ENCODE results near the gene CROCC2. TPM values are rescaled to one million over a fixed set of nuclear protein-coding genes. Genes with fewer than 3 reads are reported as not detected.

The CROCC2 gene
- total and polyA plus RNA-seq, 2 donors (not counting 1 experiment from before 2014, with no cell fraction given): not detected

GRCh38 chr2:241017228-241017940 lies 111.2 kb downstream of the CROCC2 start:
- Mint-ChIP-seq H3K4me3 (no peak overlapping the region), H3K27me3 (no peaks in the 10 kb centered on the region), H3K27ac (no peak overlapping the region), H3K9me3 (ENCODE audit: insufficient read depth) (no peaks in the 10 kb centered on the region), H3K4me1 (no peaks in the 10 kb centered on the region)
- H3K4me2 ChIP-seq (replicated peaks; ENCODE audit: low read depth, low read length, poor library complexity, severe bottlenecking): no peak overlapping the region
- H3K9me3 ChIP-seq (ENCODE audit: control extremely low read depth in 1 of 3, control insufficient read depth in 2 of 3, insufficient read depth in 1 of 3, low read length in 2 of 3): peaks cover 0 to 12% (median 2%) of the 10 kb centered on the region in 3 donors
- H3K27ac ChIP-seq (ENCODE audit: low read length in 2 of 2): no peak overlapping the region
- H3K4me3 ChIP-seq (ENCODE audit: control extremely low read depth in 1 of 5, extremely low read depth in 1 of 5, insufficient read depth in 1 of 5, low read depth in 2 of 5, low read length in 4 of 5): no peak overlapping the region
- ChIA-PET POLR2A (no interaction called here), CTCF (no interaction called here)
- H3K79me2 ChIP-seq (ENCODE audit: control insufficient read depth, insufficient read depth, low read length): no peaks in the 10 kb centered on the region
- no peaks in the 10 kb centered on the region for H4K20me1 ChIP-seq (ENCODE audit: control insufficient read depth, insufficient read depth, low read length, poor library complexity, severe bottlenecking)
- H3K27me3 ChIP-seq (replicated peaks in 1 of 4; ENCODE audit: control extremely low read depth in 1 of 4, control insufficient read depth in 3 of 4, insufficient read depth in 4 of 4, low read length in 3 of 4): no peaks in the 10 kb centered on the region
- ATAC-seq (ENCODE audit: low read depth): no peak
- intact Hi-C loops (cut with micrococcal nuclease): no loop called here
- no peaks in the 10 kb centered on the region for H3K36me3 ChIP-seq (replicated peaks in 1 of 2; ENCODE audit: control extremely low read depth in 1 of 2, control insufficient read depth in 1 of 2, extremely low read depth in 1 of 2, insufficient read depth in 2 of 2, low read length in 1 of 2)
- no peak overlapping the region for H2AFZ ChIP-seq (ENCODE audit: insufficient read depth, low read depth, low read length, poor library complexity, severe bottlenecking)
- DNase-seq: no peak
- 94% methylated on average over 11 of the region's 13 CpGs for WGBS (ENCODE audit: insufficient coverage)
- H3K4me1 ChIP-seq (ENCODE audit: control insufficient read depth in 2 of 2, insufficient read depth in 2 of 2, low read length in 2 of 2): no peaks in the 10 kb centered on the region
- TF ChIP-seq EZH2 (IDR thresholded peaks at IDR 0.05; ENCODE audit: borderline replicate concordance, insufficient read depth, low read depth, low read length, poor library complexity, severe bottlenecking) (no peak), CTCF (IDR thresholded peaks at IDR 0.05) (no peak)
- H3K9ac ChIP-seq (ENCODE audit: low read length): no peak overlapping the region

GRCh38 chr2:241018051-241018891 lies 112.1 kb downstream of the CROCC2 start:
- Mint-ChIP-seq H3K27me3 (no peaks in the 10 kb centered on the region), H3K9me3 (ENCODE audit: insufficient read depth) (no peaks in the 10 kb centered on the region), H3K27ac (no peak overlapping the region), H3K4me3 (no peak overlapping the region), H3K4me1 (no peaks in the 10 kb centered on the region)
- Histone ChIP-seq H3K9me3 (ENCODE audit: control extremely low read depth in 1 of 3, control insufficient read depth in 2 of 3, insufficient read depth in 1 of 3, low read length in 2 of 3) (peaks cover 0 to 9% (median 5%) of the 10 kb centered on the region in 3 donors), H3K79me2 (ENCODE audit: control insufficient read depth, insufficient read depth, low read length) (no peaks in the 10 kb centered on the region), H2AFZ (ENCODE audit: insufficient read depth, low read depth, low read length, poor library complexity, severe bottlenecking) (no peak overlapping the region), H3K9ac (ENCODE audit: low read length) (no peak overlapping the region), H3K27ac (ENCODE audit: low read length in 2 of 2) (no peak overlapping the region), H3K4me2 (replicated peaks; ENCODE audit: low read depth, low read length, poor library complexity, severe bottlenecking) (no peak overlapping the region), H4K20me1 (ENCODE audit: control insufficient read depth, insufficient read depth, low read length, poor library complexity, severe bottlenecking) (no peaks in the 10 kb centered on the region), H3K4me3 (ENCODE audit: control extremely low read depth in 1 of 5, extremely low read depth in 1 of 5, insufficient read depth in 1 of 5, low read depth in 2 of 5, low read length in 4 of 5) (no peak overlapping the region), H3K27me3 (replicated peaks in 1 of 4; ENCODE audit: control extremely low read depth in 1 of 4, control insufficient read depth in 3 of 4, insufficient read depth in 4 of 4, low read length in 3 of 4) (no peaks in the 10 kb centered on the region), H3K4me1 (ENCODE audit: control insufficient read depth in 2 of 2, insufficient read depth in 2 of 2, low read length in 2 of 2) (no peaks in the 10 kb centered on the region), H3K36me3 (replicated peaks in 1 of 2; ENCODE audit: control extremely low read depth in 1 of 2, control insufficient read depth in 1 of 2, extremely low read depth in 1 of 2, insufficient read depth in 2 of 2, low read length in 1 of 2) (no peaks in the 10 kb centered on the region)
- ATAC-seq (ENCODE audit: low read depth) (no peak), DNase-seq (no peak)
- TF ChIP-seq CTCF (IDR thresholded peaks at IDR 0.05): no peak
- POLR2A ChIA-PET: no interaction called here
- WGBS (ENCODE audit: insufficient coverage): 94% methylated on average over 26 of the region's 26 CpGs
- CTCF ChIA-PET: no interaction called here
- intact Hi-C loops (cut with micrococcal nuclease): no loop called here

All from B cell (primary cell).